GF-D8 (cell line): ENCODE measurements around the gene DNAAF3.
A peak's percentile ranks its signal among the peaks of the same experiment; 100 is the strongest.

Source experiments
- DNase-seq: peaks from one replicate; lab custom pipeline; 2025; lab: John Stamatoyannopoulos, UW

Gene DNAAF3

GRCh38 chr19:55153652-55154264 lies 12.7 kb downstream of the DNAAF3 start:
- DNase-seq, result no peak

GRCh38 chr19:55152017-55152416 lies 14.4 kb downstream of the DNAAF3 start:
- DNase-seq, result peak; percentile 5

GRCh38 chr19:55149078-55150003 lies 17.1 kb downstream of the DNAAF3 start, which contains the start of gene TNNT1:
TSS of gene TNNT1 (minus strand) at chr19:55149206. CDS start at chr19:55147157, 2,049 bp downstream.
- no peak for DNase-seq

- DNase-seq, result no peak
Measured at GRCh38 chr19:55147545-55148251, 18.7 kb downstream of the DNAAF3 start.

- no peak for DNase-seq
Measured at GRCh38 chr19:55146705-55147273, 19.6 kb downstream of the DNAAF3 start.

GRCh38 chr19:55146078-55146704 lies 20.2 kb downstream of the DNAAF3 start:
- no peak for DNase-seq

- DNase-seq, result no peak
Measured at GRCh38 chr19:55145232-55145631, 21.2 kb downstream of the DNAAF3 start.

- DNase-seq, result no peak
Measured at GRCh38 chr19:55141696-55142095, 24.7 kb downstream of the DNAAF3 start.

- DNase-seq, result no peak
Measured at GRCh38 chr19:55137915-55138314, 28.5 kb downstream of the DNAAF3 start.

GRCh38 chr19:55136399-55137102 lies 29.9 kb downstream of the DNAAF3 start:
- no peak for DNase-seq

GRCh38 chr19:55134736-55135135 lies 31.7 kb downstream of the DNAAF3 start:
- no peak for DNase-seq

- no peak for DNase-seq
Measured at GRCh38 chr19:55133639-55134444, 32.6 kb downstream of the DNAAF3 start.

GRCh38 chr19:55132453-55133129 lies 33.8 kb downstream of the DNAAF3 start:
- no peak for DNase-seq

- DNase-seq, result no peak
Measured at GRCh38 chr19:55131421-55131820, 35.0 kb downstream of the DNAAF3 start.

- DNase-seq, result no peak
Measured at GRCh38 chr19:55119053-55119452, 47.4 kb downstream of the DNAAF3 start.

GRCh38 chr19:55118401-55118991 lies 47.9 kb downstream of the DNAAF3 start:
- DNase-seq, result no peak

- peak; percentile 93 for DNase-seq
Measured at GRCh38 chr19:55117663-55118391, 48.6 kb downstream of the DNAAF3 start.

- no peak for DNase-seq
Measured at GRCh38 chr19:55116859-55117662, 49.4 kb downstream of the DNAAF3 start, which contains the start of gene PPP1R12C. TSS of gene PPP1R12C (minus strand) at chr19:55117637. CDS start at chr19:55117543, 94 bp downstream.
